ELF-1 (cell line): ENCODE results near the gene BAZ1B.
"Not testable (repeated sequence)": the region's sequence is repeated elsewhere in the genome, so short reads cannot be mapped to it uniquely, and the experiment has no call there.

Experiments used
- DNase-seq: peaks from one replicate; pipeline ENCODE4 v3.0.0-alpha.2; 2016; ENCODE audit warnings: low read depth, low spot score

BAZ1B gene

GRCh38 chr7:73541722-73542121, 19.6 kb upstream of the BAZ1B start:
- DNase-seq = no peak

GRCh38 chr7:73539709-73540108, 17.6 kb upstream of the BAZ1B start:
- DNase-seq = no peak

GRCh38 chr7:73538510-73538909, 16.4 kb upstream of the BAZ1B start:
- DNase-seq = not testable (repeated sequence)

GRCh38 chr7:73537051-73537450, 15.0 kb upstream of the BAZ1B start:
- DNase-seq = no peak

GRCh38 chr7:73536479-73536878, 14.4 kb upstream of the BAZ1B start:
- DNase-seq = no peak

- DNase-seq = not testable (repeated sequence)
Observed at GRCh38 chr7:73535918-73536317, 13.8 kb upstream of the BAZ1B start.

- DNase-seq = no peak
Observed at GRCh38 chr7:73533742-73534141, 11.6 kb upstream of the BAZ1B start.

GRCh38 chr7:73532224-73532623, 10.1 kb upstream of the BAZ1B start:
- DNase-seq = no peak

GRCh38 chr7:73530800-73531199, 8.7 kb upstream of the BAZ1B start:
- no peak for DNase-seq

- peak; percentile 74 for DNase-seq
Observed at GRCh38 chr7:73526896-73527821, 5.1 kb upstream of the BAZ1B start.

- DNase-seq = not testable (repeated sequence)
Observed at GRCh38 chr7:73526158-73526494, 4.0 kb upstream of the BAZ1B start.

GRCh38 chr7:73521636-73522104, 423 bp downstream of the BAZ1B start:
- DNase-seq = peak; percentile 54

- peak; percentile 58 for DNase-seq
Observed at GRCh38 chr7:73520673-73521635, 1.1 kb downstream of the BAZ1B start.

GRCh38 chr7:73519867-73520672, 2.0 kb downstream of the BAZ1B start:
- peak; percentile 44 for DNase-seq

GRCh38 chr7:73518470-73518869, 3.6 kb downstream of the BAZ1B start:
- no peak for DNase-seq

- DNase-seq = no peak
Observed at GRCh38 chr7:73517241-73517995, 4.7 kb downstream of the BAZ1B start.

GRCh38 chr7:73515178-73515577, 6.9 kb downstream of the BAZ1B start:
- peak; percentile 9 for DNase-seq

- no peak for DNase-seq
Observed at GRCh38 chr7:73512018-73512780, 9.9 kb downstream of the BAZ1B start.

- DNase-seq = no peak
Observed at GRCh38 chr7:73509463-73509862, 12.6 kb downstream of the BAZ1B start.

- DNase-seq = no peak
Observed at GRCh38 chr7:73507556-73507955, 14.5 kb downstream of the BAZ1B start.
